HG03575 (cell line): ENCODE data around the gene DNAAF3.
"Not testable (repeated sequence)": the region's sequence is repeated elsewhere in the genome, so short reads cannot be mapped to it uniquely, and the experiment has no call there.

Experiments used
- ATAC-seq: cut with Tn5 transposase; IDR thresholded peaks from one replicate; pipeline ENCODE4 v1.9.1; 2021; ENCODE audit not compliant: unreplicated experiment, insufficient number of reproducible peaks, low FRiP score; ENCODE audit errors: extremely low read depth

The DNAAF3 gene

GRCh38 chr19:55166530-55167268, at the start of gene DNAAF3:
Gene DNAAF3 (minus strand): TSS chr19:55166613. CDS start chr19:55166413, 200 bp downstream.
- no peak for ATAC-seq

DNA sequence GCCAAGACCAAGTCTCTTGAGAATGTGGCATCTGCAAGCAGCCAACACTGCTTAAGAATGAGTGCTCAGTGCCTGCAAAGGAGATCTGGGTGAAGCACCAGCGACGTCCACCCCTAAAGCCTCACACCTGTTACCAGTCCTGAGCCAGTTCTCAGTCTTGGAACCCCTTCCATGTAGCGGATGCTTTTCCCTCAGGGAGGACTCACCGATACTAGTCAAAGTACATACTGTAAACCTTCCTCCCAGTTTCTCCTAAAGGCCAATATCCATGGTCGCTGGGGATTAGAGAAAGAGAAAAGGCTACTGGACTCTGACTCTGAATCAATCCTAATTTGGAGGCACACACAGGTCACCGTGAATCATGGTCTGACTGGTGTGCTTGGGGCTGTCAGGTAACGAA, 47.1 kb upstream of the DNAAF3 start:
- ATAC-seq = no peak

- ATAC-seq = no peak
Observed at GRCh38 chr19:55212447-55212846, 46.0 kb upstream of the DNAAF3 start.

DNA sequence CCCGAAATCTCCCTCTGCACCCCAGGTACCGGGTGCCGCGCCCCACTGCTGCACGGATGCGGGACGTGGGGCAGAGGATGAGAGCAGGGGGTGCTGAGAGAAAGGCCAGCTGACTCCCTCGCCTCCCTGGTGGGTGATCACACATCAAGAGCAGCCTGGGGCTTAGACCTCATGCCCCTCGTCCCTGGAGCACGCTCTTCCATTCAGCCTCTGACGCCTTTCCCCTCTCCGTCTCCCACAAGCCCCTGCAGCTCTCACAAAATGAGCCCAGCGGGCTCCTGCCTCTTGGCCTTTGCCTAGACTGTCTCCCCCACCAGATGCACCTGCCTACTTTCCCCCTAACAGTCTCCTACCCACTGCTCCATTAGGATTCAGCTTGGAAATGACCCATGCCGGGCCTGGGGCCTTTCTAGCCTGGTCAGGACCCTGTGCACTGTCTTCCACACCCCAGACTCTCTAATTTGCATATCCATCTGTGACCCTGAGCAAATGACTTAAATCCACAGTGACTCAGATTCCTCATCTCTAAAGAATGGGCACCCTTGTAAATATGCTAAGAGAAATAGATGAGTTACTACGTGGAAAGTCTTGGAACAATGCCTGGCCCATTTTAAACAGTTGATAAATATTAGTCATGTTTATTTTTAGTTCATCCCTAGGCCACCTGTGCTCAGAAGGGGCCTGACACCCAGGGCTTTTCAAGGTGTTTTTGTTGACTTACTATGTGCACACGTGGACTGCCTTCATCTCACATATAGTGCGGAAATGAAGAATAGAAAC, 43.5 kb upstream of the DNAAF3 start:
- ATAC-seq = no peak

DNA sequence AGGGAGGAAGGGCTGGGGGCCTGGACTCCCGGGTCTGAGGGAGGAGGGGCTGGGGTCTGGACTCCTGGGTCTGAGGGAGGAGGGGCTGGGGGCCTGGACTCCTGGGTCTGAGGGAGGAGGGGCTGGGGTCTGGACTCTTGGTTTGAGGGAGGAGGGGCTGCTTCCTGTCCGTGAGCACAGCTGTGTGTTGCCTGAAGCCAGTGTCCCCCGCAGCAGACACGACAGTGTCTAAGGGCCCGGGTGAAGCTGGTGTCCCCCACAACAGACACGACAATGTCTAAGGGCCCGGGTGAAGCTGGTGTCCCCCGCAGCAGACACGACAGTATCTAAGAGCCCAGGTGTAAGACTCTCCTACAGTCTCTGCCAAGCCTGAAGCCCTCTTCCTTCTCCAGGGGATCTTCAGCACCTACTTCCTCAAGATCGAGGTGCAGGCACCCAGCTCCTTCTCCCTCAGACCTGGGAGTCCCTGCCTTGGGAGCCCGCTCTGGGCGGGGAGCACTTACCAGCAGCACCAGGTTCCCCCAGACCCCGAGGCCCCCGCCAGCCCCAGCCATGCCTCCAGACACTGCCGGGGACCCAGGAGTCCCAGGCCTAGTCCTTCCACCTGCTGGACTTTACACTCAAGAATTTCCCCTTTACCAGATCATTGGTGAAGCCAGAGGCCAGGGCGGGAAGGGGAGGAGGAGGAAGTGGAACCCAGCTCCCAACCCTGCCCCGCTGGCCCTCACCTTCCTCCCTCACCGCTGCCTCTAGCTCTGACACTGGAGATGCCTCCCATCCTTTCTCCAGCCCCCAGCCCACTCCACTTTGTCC, 42.7 kb upstream of the DNAAF3 start, which contains the start of gene PTPRH:
TSS of gene PTPRH (minus strand) at position 622 of the 813 bp plus-strand sequence. CDS start at position 554, 68 bp downstream.
- ATAC-seq = no peak

DNA sequence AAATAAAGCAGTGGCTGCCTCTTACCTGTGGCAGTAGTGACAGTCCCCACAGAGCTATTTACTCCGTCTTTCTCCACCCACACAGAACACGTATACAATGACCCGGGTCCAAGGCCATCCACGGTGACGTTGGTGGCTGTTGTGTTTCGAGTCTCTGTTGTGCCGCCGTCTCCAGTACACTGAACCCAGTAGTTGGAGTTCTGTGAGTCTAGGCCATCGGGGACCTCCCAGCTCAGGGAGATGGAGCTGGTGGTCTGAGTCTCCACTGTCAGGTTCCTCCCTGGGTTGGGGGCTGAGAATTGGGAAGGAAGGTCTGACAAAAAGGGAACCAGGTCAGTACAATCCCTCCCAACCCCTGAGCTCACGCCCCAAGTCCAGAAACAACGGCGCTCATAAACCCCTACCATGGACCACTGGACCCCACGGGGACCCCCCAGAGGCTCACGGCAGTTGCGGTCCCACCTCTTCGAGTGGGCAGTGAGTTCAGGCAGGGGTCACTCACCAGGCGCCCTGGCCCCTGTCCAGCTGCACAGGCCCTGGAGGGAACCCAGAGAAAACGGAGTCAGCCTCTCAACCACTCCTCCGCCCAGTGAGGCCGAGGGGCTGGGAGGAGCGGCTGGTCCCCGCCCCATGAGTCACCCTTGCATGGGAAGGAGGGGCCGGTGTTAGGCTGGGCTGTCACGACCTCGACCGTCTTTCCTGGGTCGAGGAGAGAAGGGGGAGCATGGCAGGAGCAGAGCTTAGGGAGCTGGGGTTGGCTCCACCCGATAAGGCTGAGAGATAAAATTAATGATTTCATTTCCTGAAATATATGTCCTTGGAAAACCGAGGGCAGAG, 40.5 kb upstream of the DNAAF3 start:
- ATAC-seq = no peak

DNA sequence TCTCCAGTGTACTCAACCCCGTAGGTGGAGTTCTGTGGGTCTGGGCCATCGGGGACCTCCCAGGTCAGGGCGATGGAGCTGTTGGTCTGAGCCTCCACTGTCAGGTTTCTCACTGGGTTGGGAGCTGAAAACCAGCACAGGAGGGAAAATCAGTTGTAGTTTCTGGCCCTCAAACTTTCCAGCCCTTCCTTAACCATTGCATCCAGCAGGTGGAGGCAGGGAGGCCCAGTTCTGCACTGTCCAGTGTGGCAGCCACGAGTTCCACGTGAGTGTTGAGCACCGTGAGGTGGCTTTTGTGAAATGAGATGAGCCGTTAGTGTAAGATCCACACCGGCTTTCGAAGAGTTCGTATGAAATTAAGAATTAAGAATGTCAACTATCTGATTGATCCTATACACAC, 35.8 kb upstream of the DNAAF3 start:
- not testable (repeated sequence) for ATAC-seq

GRCh38 chr19:55199620-55200204, 33.3 kb upstream of the DNAAF3 start:
- ATAC-seq = no peak

GRCh38 chr19:55198651-55199050, 32.2 kb upstream of the DNAAF3 start:
- no peak for ATAC-seq

GRCh38 chr19:55197528-55197927, 31.1 kb upstream of the DNAAF3 start:
- ATAC-seq = no peak

DNA sequence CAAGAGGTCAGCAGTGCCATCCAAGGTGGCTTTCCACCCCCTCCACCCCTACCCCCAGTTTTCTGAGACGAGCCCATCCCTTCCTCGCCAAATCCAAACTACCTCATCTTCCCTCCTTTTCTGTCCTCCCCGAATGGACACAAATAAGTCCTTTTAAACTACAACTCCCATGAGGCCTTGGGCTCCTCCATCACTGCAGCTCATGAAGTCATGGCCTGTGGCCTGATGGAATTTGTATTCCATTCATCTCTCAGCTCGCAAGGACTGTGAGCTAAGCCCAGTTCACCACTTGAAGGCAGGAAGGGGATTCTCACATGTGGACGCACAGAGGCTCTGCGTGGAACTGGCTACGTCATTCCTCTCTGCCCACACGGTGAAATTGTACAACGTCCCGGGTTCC, 30.4 kb upstream of the DNAAF3 start:
- no peak for ATAC-seq

DNA sequence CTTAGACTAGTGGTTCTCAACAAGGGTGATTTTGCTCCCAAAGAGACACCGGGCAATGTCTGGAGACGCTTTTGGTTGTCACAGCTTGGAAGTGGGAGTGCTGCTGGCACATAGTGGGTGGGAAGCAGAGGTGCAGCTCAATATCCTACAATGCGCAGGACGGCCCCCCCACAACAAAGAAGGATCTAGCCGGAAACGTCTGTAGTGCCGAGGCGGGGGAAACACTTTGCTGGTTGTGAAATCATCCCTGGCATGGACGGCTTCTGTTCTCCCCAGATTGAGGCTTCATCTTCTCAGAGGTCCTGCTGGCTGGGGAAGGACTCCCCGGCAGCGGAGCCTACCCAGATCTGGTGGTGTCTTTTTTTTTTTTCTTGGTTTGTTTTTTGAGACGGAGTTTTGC, 27.1 kb upstream of the DNAAF3 start:
- ATAC-seq = no peak

GRCh38 chr19:55189403-55189835, 23.0 kb upstream of the DNAAF3 start:
- ATAC-seq = no peak

- no peak for ATAC-seq
Observed at GRCh38 chr19:55188625-55189024, 22.2 kb upstream of the DNAAF3 start.

DNA sequence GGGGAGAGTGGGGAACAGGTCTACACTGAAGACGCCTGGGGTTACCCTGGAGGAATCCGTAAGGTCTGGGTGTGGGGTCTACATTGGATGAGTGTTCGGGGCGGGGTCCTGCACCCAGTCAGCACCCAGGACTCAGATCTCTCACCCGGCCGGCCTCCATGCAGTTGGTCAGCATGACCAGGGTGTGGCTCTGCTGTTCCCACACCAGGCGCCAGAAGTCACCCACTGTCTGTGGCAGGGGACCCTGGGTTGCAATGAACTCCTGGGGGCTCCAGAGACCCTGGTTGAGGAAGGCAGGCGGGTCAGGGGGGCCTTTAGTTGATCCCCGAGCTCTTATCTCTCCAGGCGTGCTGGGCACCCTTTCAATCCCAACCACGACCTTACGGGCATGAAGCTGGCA, 19.7 kb upstream of the DNAAF3 start:
- no peak for ATAC-seq

DNA sequence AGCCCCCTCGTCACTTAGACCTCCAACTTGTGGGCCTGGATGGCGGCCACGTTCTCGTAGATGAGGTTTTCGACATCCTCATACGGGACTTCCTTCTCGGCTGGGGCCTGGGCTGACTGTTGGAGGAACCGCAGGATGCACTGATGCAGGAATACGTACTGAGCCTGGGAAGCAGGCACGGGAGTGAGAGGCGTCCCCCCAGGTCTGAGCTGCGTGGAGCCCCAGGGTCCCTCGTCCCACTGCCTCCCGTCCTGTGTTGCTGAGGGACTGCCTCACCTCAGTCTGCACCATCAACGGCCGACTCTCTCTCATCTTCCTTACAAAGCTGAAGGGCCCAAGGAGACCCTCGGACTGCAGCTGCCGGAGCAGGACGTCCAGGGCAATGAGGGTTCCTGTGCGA, 15.3 kb upstream of the DNAAF3 start:
- no peak for ATAC-seq

DNA sequence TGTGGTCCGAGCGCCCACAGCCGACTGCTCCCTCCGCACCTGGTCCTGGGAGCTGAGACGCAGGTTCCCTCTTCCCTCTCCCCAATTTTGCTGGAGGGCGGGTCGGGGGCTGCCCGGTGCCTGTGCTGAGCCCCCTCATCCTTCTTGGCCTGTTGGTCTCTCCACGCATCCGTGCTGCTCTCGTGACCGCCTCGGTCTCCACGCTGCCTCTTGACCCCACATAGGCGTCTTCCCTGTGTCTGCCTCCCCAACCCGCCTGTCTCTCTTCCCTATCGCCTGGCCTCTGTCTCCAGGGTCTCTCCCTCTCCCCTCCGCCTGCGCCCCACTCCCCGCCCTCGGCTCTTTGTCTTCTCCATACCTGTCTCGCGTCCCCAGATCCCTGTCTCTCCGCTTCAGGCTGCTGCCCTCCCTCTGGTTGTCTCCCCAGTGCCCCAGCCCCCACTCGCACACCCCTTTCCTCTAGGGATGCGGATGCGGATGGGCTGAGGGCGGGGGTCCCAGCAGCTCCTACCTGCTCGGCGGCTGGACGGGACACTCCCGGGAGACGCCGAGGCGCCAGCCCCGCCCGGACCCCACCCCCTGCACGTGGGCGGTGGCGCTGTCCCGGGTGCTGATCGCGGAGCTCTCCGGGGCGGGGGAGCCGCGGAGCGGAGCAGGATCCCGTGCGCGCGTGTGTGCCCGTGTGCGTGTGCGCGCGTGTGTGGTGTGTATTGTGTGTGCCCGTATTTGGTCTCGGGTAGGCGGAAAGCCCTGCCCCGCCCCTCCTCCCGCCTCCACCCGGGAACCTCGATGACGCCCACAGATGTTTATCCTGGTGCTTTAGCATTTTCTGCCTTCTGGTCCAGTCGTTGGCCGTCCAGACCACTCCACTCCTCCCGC, 13.4 kb upstream of the DNAAF3 start, which contains the start of gene SYT5:
TSS of gene SYT5 (minus strand) at position 684 of the 879 bp plus-strand sequence. CDS start 1,248 bp downstream, outside the sequence.
- ATAC-seq = no peak
